Measurements from ENCODE around the gene SHISA9.

SHISA9 gene

GRCh38 chr16:13270602-13271001, 369.2 kb downstream of the SHISA9 start:
- no peak overlapping the region for H3K4me3 ChIP-seq (ENCODE audit: low read length)
- DNase-seq (ENCODE audit: low read depth, low spot score), result no peak

GRCh38 chr16:13289515-13289914, 388.1 kb downstream of the SHISA9 start:
- no peak overlapping the region for H3K4me3 ChIP-seq (ENCODE audit: low read length)
- DNase-seq (ENCODE audit: low read depth, low spot score), result no peak
